ENCODE results near the gene SIAH3. TPM values are rescaled to one million over a fixed set of nuclear protein-coding genes. Genes with fewer than 3 reads are reported as not detected.

SIAH3 gene, protein sequence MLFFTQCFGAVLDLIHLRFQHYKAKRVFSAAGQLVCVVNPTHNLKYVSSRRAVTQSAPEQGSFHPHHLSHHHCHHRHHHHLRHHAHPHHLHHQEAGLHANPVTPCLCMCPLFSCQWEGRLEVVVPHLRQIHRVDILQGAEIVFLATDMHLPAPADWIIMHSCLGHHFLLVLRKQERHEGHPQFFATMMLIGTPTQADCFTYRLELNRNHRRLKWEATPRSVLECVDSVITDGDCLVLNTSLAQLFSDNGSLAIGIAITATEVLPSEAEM
- 0.07 TPM in 1 of 2 replicates, not detected in the other for total RNA-seq (2014; rRNA removed; shearing (Covaris generic))

- H3K4me3 ChIP-seq (ENCODE audit: insufficient read depth, low read depth, low read length), result peak within 1 kb of the TSS; percentile 43
- no peaks in the 10 kb centered on the region for H3K36me3 ChIP-seq (replicated peaks; ENCODE audit: control insufficient read depth, insufficient read depth, low read length)
- DNase-seq, result peak; percentile 55
- peaks cover 27% of the 10 kb centered on the region for H3K27me3 ChIP-seq (ENCODE audit: control insufficient read depth, insufficient read depth, low read length)
Measured at GRCh38 chr13:45851171-45851921, at the start of gene SIAH3. SIAH3 (minus strand) TSS chr13:45851753; CDS start chr13:45851629, 124 bp downstream.

- Histone ChIP-seq H3K36me3 (replicated peaks; ENCODE audit: control insufficient read depth, insufficient read depth, low read length) (no peaks in the 10 kb centered on the region), H3K27me3 (ENCODE audit: control insufficient read depth, insufficient read depth, low read length) (no peaks in the 10 kb centered on the region), H3K4me3 (ENCODE audit: insufficient read depth, low read depth, low read length) (no peak overlapping the region)
- no peak for DNase-seq
Measured at GRCh38 chr13:45899406-45899805, 47.9 kb upstream of the SIAH3 start.

DNA sequence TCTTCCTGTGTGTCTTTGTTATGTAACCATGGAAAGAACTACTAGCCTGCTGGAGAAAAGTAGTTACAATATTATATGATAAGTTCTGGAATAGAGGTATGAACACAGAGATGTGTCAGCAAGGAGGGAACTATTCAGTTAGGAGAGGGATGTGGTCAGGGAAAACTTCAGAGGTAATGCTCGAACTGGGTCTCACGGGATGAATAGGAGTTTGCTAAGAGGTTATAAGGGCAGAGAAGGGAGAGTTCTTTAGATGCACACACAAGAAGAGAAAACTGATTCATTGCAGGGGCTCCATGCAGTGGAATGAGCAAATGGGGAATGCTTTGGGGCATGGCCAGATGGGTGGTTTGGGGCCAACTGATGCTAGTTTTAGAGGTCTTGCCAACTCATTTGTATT is 46.0 kb upstream of the SIAH3 start:
- H3K36me3 ChIP-seq (replicated peaks; ENCODE audit: control insufficient read depth, insufficient read depth, low read length), result no peaks in the 10 kb centered on the region
- no peak for DNase-seq
- no peaks in the 10 kb centered on the region for H3K27me3 ChIP-seq (ENCODE audit: control insufficient read depth, insufficient read depth, low read length)
- H3K4me3 ChIP-seq (ENCODE audit: insufficient read depth, low read depth, low read length), result no peak overlapping the region

DNA sequence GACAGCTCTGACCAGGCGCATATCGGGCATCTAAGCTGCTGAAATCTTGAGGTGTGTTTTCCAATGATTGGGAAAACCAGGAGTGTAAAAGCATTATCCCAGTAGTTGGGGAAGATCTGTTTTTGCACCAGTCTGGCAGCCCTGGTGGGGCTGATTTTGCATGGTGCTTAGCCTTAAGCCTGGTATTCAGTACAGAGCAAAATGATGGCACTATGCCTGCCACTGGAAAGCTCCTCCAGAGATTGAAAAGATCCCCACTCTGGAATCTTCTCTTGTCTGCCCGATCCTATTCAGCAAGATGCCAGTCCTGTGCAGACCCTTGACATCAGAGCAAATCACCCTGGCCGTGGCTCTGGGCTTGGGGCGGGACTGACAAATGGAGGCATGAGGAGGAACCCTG is 44.7 kb upstream of the SIAH3 start:
- H3K36me3 ChIP-seq (replicated peaks; ENCODE audit: control insufficient read depth, insufficient read depth, low read length), result no peaks in the 10 kb centered on the region
- no peaks in the 10 kb centered on the region for H3K27me3 ChIP-seq (ENCODE audit: control insufficient read depth, insufficient read depth, low read length)
- DNase-seq, result no peak
- H3K4me3 ChIP-seq (ENCODE audit: insufficient read depth, low read depth, low read length), result no peak overlapping the region

GRCh38 chr13:45895881-45896280 is 44.3 kb upstream of the SIAH3 start:
- no peak for DNase-seq
- no peak overlapping the region for H3K4me3 ChIP-seq (ENCODE audit: insufficient read depth, low read depth, low read length)
- H3K36me3 ChIP-seq (replicated peaks; ENCODE audit: control insufficient read depth, insufficient read depth, low read length), result no peaks in the 10 kb centered on the region
- no peaks in the 10 kb centered on the region for H3K27me3 ChIP-seq (ENCODE audit: control insufficient read depth, insufficient read depth, low read length)

- no peak for DNase-seq
- Histone ChIP-seq H3K36me3 (replicated peaks; ENCODE audit: control insufficient read depth, insufficient read depth, low read length) (no peaks in the 10 kb centered on the region), H3K4me3 (ENCODE audit: insufficient read depth, low read depth, low read length) (no peak overlapping the region), H3K27me3 (ENCODE audit: control insufficient read depth, insufficient read depth, low read length) (no peaks in the 10 kb centered on the region)
Measured at GRCh38 chr13:45892513-45892912, 41.0 kb upstream of the SIAH3 start.

DNA sequence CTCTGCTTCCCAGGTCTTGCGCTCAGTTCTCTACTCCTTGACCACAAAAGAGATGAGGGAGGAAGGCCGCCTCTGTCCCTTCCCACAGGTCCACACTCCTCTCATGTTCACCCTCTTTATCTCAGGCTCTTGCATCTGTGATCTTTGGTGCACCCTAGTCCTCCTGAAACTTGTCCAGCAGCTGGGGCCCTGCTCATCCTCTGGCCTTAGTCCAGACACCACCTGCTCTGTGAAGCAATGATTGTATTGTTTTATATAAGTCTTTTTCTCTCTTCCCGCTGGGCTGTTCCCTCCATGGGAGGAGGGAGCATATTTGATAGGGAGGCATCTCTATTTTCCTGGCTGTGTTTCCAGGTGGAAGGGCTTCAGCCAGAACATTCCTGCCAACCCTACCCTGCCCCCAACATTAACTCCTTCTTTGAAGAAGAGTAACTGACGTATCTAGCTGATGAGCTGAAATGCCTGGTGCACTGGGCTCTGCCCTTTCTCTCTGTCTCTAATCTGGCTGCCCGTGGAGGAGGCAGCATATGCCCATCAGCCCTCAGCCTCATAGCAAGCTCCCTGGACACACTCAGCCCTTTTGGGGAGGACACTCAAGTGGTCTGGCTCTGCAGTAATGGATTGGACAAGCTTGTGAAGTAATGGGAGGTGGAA is 38.2 kb upstream of the SIAH3 start:
- no peak for DNase-seq
- H3K27me3 ChIP-seq (ENCODE audit: control insufficient read depth, insufficient read depth, low read length), result no peaks in the 10 kb centered on the region
- H3K4me3 ChIP-seq (ENCODE audit: insufficient read depth, low read depth, low read length), result no peak overlapping the region
- H3K36me3 ChIP-seq (replicated peaks; ENCODE audit: control insufficient read depth, insufficient read depth, low read length), result no peaks in the 10 kb centered on the region

DNA sequence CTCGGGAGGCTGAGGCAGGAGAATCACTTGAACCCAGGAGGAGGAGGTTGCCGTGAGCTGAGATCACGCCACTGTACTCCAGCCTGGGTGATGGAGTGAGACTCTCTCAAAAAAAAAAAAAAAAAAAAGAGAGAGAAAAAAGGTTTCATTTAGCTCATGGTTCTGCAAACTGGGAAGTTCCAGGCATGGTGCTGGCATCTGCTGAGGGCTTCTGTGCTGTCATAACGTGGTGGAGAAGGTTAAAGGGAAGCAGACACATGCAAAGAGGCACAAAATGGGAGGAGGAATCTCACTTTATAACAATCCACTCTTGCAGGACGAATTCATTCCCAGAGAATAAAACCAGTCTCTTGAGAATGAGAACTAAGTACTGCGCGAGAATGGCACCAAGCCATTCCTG is 34.9 kb upstream of the SIAH3 start:
- Histone ChIP-seq H3K36me3 (replicated peaks; ENCODE audit: control insufficient read depth, insufficient read depth, low read length) (no peaks in the 10 kb centered on the region), H3K4me3 (ENCODE audit: insufficient read depth, low read depth, low read length) (no peak overlapping the region), H3K27me3 (ENCODE audit: control insufficient read depth, insufficient read depth, low read length) (no peaks in the 10 kb centered on the region)
- DNase-seq, result no peak

- DNase-seq, result no peak
- Histone ChIP-seq H3K27me3 (ENCODE audit: control insufficient read depth, insufficient read depth, low read length) (no peaks in the 10 kb centered on the region), H3K4me3 (ENCODE audit: insufficient read depth, low read depth, low read length) (no peak overlapping the region), H3K36me3 (replicated peaks; ENCODE audit: control insufficient read depth, insufficient read depth, low read length) (no peaks in the 10 kb centered on the region)
Measured at GRCh38 chr13:45885194-45885593, 33.6 kb upstream of the SIAH3 start.

- no peaks in the 10 kb centered on the region for H3K36me3 ChIP-seq (replicated peaks; ENCODE audit: control insufficient read depth, insufficient read depth, low read length)
- no peak for DNase-seq
- H3K4me3 ChIP-seq (ENCODE audit: insufficient read depth, low read depth, low read length), result no peak overlapping the region
- peaks cover 3% of the 10 kb centered on the region for H3K27me3 ChIP-seq (ENCODE audit: control insufficient read depth, insufficient read depth, low read length)
Measured at GRCh38 chr13:45882626-45883025, 31.1 kb upstream of the SIAH3 start.

GRCh38 chr13:45881353-45881752 is 29.8 kb upstream of the SIAH3 start:
- DNase-seq, result no peak
- no peaks in the 10 kb centered on the region for H3K36me3 ChIP-seq (replicated peaks; ENCODE audit: control insufficient read depth, insufficient read depth, low read length)
- peaks cover 3% of the 10 kb centered on the region for H3K27me3 ChIP-seq (ENCODE audit: control insufficient read depth, insufficient read depth, low read length)
- H3K4me3 ChIP-seq (ENCODE audit: insufficient read depth, low read depth, low read length), result no peak overlapping the region

DNA sequence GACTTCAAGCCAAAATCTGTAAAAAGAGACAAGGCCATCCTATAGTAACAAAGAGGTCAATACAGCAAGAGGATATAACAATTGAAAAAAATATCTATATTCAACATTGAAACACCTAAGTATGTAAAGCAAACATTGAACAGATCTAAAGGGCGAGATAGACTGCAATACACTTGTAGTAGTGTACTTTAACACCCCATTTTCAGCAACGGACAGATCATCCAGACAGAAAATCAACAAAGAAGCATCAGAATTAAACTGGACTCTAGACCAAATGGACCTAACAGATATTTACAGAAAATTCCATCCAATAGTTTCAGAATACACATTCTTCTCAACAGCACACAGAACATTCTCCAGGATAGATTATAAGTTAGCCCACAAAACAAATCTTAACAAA is 28.7 kb upstream of the SIAH3 start:
- Histone ChIP-seq H3K27me3 (ENCODE audit: control insufficient read depth, insufficient read depth, low read length) (peaks cover 3% of the 10 kb centered on the region), H3K36me3 (replicated peaks; ENCODE audit: control insufficient read depth, insufficient read depth, low read length) (no peaks in the 10 kb centered on the region), H3K4me3 (ENCODE audit: insufficient read depth, low read depth, low read length) (no peak overlapping the region)
- DNase-seq, result no peak

- Histone ChIP-seq H3K36me3 (replicated peaks; ENCODE audit: control insufficient read depth, insufficient read depth, low read length) (no peaks in the 10 kb centered on the region), H3K4me3 (ENCODE audit: insufficient read depth, low read depth, low read length) (no peak overlapping the region), H3K27me3 (ENCODE audit: control insufficient read depth, insufficient read depth, low read length) (peaks cover 3% of the 10 kb centered on the region)
- DNase-seq, result peak; percentile 45
Measured at GRCh38 chr13:45879666-45880065, 28.1 kb upstream of the SIAH3 start.

DNA sequence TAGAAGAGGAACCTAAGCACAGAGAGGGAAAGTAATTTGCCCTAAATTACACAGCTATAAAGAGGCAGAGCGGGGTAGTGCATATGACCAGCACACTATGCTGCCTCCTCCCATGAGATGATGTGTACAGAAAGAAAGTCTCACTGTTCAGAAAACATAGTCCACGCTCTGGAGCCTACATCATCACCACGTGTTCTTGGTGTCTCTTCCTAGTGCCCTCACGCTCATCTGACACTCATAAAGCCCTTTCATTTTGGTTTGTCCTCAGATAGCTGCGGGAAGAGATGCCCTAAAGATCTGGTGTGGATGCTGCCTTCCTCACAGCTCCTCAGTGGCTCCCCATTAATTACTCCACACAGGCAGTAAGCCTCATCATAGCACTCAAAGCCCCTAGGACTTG is 27.4 kb upstream of the SIAH3 start:
- DNase-seq, result no peak
- Histone ChIP-seq H3K36me3 (replicated peaks; ENCODE audit: control insufficient read depth, insufficient read depth, low read length) (no peaks in the 10 kb centered on the region), H3K4me3 (ENCODE audit: insufficient read depth, low read depth, low read length) (no peak overlapping the region), H3K27me3 (ENCODE audit: control insufficient read depth, insufficient read depth, low read length) (peaks cover 3% of the 10 kb centered on the region)

DNA sequence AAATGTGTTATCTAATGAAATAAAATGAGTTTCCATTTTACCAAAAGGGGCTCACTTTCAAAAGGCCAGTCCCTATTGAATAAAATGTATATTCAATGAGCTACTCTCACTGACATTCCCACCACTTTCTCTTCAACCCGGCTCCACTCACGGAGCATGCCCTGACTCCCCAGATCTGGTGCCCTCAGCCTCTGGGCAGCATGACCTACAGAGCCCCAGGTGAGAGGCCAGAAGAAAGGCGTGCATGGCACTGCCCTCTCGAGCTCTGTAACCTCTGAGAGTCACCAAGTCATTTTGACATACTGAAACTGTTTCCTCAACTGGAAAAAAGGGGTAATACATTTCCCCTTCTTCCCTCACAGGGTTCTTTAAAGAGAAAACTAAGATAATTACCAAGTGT is 25.2 kb upstream of the SIAH3 start:
- DNase-seq, result no peak
- H3K36me3 ChIP-seq (replicated peaks; ENCODE audit: control insufficient read depth, insufficient read depth, low read length), result no peaks in the 10 kb centered on the region
- H3K27me3 ChIP-seq (ENCODE audit: control insufficient read depth, insufficient read depth, low read length), result peaks cover 3% of the 10 kb centered on the region
- no peak overlapping the region for H3K4me3 ChIP-seq (ENCODE audit: insufficient read depth, low read depth, low read length)

All from H7 (cell line).